Measurements from ENCODE around the gene FHAD1.
A peak's percentile ranks its signal among the peaks of the same experiment; 100 is the strongest.
"Not testable (repeated sequence)": the region's sequence is repeated elsewhere in the genome, so short reads cannot be mapped to it uniquely, and the experiment has no call there.

Gene FHAD1

GRCh38 chr1:15305468-15305770 lies 58.4 kb downstream of the FHAD1 start:
- no peak for DNase-seq (ENCODE audit: low read depth)

- not testable (repeated sequence) for DNase-seq (ENCODE audit: low read depth)
These were observed 59.3 kb downstream of the FHAD1 start for GRCh38 chr1:15306352-15306751.

GRCh38 chr1:15308135-15308534 lies 61.1 kb downstream of the FHAD1 start:
- no peak for DNase-seq (ENCODE audit: low read depth)

GRCh38 chr1:15308621-15309027 lies 61.6 kb downstream of the FHAD1 start:
- no peak for DNase-seq (ENCODE audit: low read depth)

- no peak for DNase-seq (ENCODE audit: low read depth)
These were observed 62.7 kb downstream of the FHAD1 start for GRCh38 chr1:15309687-15310086.

- DNase-seq (ENCODE audit: low read depth): no peak
These were observed 63.5 kb downstream of the FHAD1 start for GRCh38 chr1:15310544-15310943.

GRCh38 chr1:15311122-15311822 lies 64.2 kb downstream of the FHAD1 start:
- DNase-seq (ENCODE audit: low read depth): no peak

- no peak for DNase-seq (ENCODE audit: low read depth)
These were observed 64.9 kb downstream of the FHAD1 start for GRCh38 chr1:15311880-15312279.

GRCh38 chr1:15312626-15313411 lies 65.8 kb downstream of the FHAD1 start:
- no peak for DNase-seq (ENCODE audit: low read depth)

- DNase-seq (ENCODE audit: low read depth): no peak
These were observed 67.6 kb downstream of the FHAD1 start for GRCh38 chr1:15314328-15315281.

- no peak for DNase-seq (ENCODE audit: low read depth)
These were observed 68.8 kb downstream of the FHAD1 start for GRCh38 chr1:15315815-15316214.

GRCh38 chr1:15316510-15316909 lies 69.5 kb downstream of the FHAD1 start:
- no peak for DNase-seq (ENCODE audit: low read depth)

- DNase-seq (ENCODE audit: low read depth): no peak
These were observed 73.2 kb downstream of the FHAD1 start for GRCh38 chr1:15320267-15320666.

GRCh38 chr1:15321601-15322000 lies 74.6 kb downstream of the FHAD1 start:
- no peak for DNase-seq (ENCODE audit: low read depth)

GRCh38 chr1:15322648-15323350 lies 75.8 kb downstream of the FHAD1 start:
- DNase-seq (ENCODE audit: low read depth): no peak

GRCh38 chr1:15323351-15323988 lies 76.4 kb downstream of the FHAD1 start:
- peak; percentile 69 for DNase-seq (ENCODE audit: low read depth)

GRCh38 chr1:15323989-15324868 lies 77.2 kb downstream of the FHAD1 start:
- no peak for DNase-seq (ENCODE audit: low read depth)

- DNase-seq (ENCODE audit: low read depth): no peak
These were observed 77.9 kb downstream of the FHAD1 start for GRCh38 chr1:15324869-15325335.

GRCh38 chr1:15325375-15326085 lies 78.5 kb downstream of the FHAD1 start:
- no peak for DNase-seq (ENCODE audit: low read depth)
